LNCAP (cell line): ENCODE measurements around the gene SUSD4.

Experiments used
- TF ChIP-seq, protein P1 (sequence below): fragments of 450-650 bp; IDR thresholded peaks from 2 replicates; pipeline ENCODE4 v1.5.1; 2017; ENCODE audit warnings: mild to moderate bottlenecking

Gene SUSD4

DNA sequence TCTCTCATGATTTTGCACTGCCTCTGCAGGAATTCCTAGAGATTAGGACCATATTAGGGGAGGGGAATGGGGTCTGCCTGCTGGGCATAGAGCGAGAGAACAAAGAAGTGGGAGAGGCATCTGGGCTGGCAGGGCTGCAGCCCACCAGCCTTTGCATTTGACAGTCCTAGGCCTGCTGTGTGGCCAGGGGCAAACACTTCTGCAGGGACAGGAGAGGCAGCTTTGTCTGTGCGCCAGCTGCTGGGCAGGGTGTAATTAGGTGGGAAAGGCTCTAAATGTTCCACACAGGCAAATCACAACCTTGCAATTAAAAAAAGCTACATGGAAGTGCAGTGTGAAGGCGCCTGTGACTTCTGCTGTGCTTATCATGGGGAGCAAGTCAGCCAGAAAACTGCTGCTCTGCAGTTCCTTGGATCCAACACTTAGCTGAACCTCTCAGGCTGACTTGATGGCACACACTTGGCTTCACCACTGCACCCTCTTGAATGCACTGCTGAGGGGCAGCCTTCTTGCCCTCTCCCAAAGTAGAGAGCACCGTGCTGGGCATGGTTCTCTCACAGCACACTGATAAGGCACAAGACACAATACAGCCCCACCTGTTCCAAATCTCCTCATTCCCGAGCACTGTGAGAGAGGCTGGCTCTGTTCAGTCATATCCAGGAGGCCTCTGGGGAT lies 147.3 kb downstream of the SUSD4 start:
- TF ChIP-seq, protein P1, sequence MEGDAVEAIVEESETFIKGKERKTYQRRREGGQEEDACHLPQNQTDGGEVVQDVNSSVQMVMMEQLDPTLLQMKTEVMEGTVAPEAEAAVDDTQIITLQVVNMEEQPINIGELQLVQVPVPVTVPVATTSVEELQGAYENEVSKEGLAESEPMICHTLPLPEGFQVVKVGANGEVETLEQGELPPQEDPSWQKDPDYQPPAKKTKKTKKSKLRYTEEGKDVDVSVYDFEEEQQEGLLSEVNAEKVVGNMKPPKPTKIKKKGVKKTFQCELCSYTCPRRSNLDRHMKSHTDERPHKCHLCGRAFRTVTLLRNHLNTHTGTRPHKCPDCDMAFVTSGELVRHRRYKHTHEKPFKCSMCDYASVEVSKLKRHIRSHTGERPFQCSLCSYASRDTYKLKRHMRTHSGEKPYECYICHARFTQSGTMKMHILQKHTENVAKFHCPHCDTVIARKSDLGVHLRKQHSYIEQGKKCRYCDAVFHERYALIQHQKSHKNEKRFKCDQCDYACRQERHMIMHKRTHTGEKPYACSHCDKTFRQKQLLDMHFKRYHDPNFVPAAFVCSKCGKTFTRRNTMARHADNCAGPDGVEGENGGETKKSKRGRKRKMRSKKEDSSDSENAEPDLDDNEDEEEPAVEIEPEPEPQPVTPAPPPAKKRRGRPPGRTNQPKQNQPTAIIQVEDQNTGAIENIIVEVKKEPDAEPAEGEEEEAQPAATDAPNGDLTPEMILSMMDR: no peak

DNA sequence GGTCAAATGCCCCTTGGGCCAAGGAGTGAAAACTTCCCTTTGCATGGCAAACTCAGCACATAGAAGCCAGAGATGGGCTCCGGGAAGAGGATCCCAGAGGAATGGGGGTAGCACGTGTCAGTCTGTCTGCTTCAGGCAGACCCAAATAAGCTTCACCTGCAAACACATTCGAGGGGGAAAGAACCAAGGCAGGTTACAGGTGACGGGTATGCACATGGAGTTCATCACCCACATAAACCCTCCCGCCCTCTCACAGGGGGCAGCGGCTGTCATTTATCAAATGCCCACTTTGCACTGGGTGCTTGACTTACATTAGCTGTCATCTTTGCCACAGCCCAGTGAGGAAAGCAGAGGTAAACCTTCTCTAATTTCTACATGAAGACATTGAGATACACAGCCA lies 147.9 kb downstream of the SUSD4 start:
- TF ChIP-seq, protein P1: no peak

DNA sequence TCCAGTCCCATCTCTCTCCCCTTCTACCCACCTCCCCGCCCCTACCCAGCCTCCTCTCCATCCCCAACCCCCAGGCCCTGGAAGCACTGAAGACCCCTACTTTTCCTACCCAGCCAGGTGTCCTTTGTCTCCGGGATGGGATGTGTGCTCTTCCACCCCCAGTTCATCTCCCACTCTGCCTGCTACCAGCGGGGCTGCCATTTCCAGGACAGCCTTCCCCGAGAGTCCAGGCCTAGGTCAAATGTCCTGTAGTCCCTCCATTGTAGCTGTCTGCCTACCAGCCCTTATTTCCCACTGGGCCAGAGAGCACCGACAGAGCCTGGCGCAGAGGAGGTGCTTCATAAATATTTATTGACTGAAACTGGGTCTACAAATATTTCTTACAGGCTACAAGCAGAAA lies 148.9 kb downstream of the SUSD4 start:
- TF ChIP-seq, protein P1: no peak

DNA sequence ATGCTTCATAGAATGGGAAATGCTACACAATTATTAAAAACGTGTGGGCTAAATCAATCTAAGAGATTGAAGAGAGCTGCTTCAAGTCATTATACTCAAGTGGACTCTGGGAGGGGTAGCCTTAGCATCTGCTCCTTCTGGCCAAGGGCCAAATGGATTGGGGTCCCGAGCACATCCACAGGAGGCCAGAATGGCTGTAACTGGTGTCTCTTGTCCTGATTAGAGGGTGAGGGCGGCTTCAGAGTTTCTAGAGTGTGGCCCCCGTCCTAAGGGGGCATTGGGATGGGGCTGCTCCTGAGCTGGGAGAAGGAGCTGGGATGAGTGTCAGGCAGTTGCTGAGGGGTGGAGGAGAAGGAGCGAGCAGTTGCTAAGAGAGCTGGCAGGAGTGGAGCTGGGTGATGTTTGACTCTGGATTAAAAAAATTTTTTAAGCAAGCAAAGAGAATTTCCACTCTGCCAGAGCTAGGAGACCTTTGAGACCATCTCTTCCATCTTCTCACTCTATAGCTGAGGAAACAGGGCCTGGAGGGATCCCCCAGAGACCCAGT lies 149.6 kb downstream of the SUSD4 start:
- TF ChIP-seq, protein P1: no peak

DNA sequence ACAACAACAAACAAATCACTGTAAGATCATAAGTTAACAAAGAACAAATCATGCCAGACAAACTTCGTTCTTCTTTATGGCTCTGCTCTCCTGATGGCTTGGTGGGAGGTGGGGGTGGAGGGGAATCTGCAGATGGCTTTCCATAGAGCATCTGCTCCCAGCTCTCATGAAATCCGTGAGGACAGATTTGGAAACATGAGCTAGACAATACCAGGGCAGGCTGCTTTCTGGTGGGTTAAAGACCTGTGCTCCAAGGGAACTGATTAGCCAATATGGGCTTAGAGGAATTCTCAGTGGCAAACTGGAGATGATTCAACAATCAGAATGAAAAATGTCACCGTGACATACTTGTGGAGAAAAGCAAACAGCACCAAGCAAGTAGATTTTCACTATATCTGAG lies 151.5 kb downstream of the SUSD4 start:
- TF ChIP-seq, protein P1: no peak

DNA sequence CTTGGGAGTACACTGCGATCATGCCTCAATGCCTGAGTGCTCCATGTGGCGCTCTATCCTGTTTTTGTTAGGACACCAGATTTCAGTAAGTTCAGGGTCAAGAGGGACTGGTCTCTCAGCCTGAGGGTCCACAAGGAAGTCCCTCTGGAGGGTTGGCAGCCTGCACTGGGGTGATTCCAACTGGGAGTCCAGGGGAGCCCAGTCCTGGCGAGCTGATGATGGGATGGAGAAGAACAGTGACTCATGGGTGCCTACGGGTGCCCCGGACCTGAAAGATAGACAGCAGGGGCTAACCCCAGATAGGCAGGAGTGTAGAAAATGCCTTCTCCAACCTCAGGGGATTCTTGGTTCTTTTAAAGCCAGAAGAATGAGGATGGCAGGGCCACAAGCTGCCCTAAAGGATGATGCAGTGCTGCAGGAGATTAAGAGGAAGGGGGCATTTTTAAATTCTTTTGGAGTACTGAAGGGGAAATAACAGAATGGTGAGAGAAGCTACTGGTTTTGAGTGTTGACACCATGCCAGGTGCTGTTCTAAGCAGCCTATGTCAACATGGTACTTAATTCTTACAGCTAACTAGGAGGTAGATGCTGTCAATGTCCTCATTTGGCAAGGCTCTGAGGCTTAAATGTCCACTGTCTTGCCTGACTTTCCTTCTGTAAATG lies 152.5 kb downstream of the SUSD4 start:
- TF ChIP-seq, protein P1: no peak

DNA sequence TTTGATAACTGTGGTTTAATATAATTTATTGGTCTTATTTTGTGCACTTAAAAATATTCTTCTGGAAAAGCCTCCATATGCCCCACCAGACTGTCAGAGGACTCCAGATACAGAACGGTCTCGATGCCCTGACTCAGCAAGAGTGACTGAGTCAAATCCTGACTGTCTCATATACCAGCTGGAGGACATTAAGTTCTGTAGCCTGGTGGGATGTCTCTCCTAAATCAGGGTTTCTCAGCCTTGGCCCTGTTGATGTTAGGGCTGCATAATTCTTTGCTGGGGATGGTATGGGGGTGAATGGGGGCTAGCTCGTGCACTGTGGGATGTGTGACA lies 153.2 kb downstream of the SUSD4 start:
- TF ChIP-seq, protein P1: no peak
